ENCODE measurements around the gene NOTUM.
"Not testable (repeated sequence)": the region's sequence is repeated elsewhere in the genome, so short reads cannot be mapped to it uniquely, and the experiment has no call there.

The NOTUM gene

DNA sequence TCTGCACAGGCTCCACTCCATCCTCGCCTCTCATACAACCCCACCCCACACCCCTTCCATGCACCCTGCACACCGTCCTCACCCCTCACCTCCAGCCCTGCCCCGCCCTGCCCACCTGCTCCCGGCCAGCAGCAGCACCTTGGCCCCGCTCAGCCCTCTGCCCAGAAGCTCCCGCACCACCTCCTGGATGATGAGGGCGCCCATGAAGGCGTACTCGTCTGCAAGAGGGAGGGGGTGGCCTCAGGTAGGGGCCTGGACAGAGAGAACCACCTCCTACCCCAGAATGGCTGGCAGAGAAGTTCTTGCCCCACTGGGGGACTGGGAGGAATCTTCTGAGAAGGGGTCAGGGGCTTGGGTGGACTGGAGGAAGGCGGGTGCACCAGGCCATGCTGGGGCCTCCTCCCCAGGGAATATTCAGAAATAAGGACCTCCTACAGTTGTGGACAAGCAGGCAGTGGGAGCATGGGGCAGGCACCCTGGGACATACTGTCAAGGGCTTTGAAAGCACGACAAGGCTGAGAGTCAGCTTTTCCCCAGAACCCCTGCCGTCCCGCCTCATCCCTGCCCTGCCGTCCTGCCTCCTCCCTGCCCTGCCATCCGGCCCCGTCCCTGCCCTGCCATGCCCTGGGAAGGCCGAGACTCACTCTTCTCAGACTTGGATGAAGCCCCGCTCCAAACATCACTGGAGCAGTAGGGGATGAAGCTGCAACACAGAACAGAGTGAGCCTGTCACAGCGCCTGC, 3.1 kb downstream of the NOTUM start:
- no peak for DNase-seq (ENCODE audit: low read depth)

GRCh38 chr17:81956607-81957589, 4.1 kb downstream of the NOTUM start:
- no peak for DNase-seq (ENCODE audit: low read depth)

- DNase-seq (ENCODE audit: low read depth), result no peak
Observed at GRCh38 chr17:81955756-81956544, 5.0 kb downstream of the NOTUM start.

DNA sequence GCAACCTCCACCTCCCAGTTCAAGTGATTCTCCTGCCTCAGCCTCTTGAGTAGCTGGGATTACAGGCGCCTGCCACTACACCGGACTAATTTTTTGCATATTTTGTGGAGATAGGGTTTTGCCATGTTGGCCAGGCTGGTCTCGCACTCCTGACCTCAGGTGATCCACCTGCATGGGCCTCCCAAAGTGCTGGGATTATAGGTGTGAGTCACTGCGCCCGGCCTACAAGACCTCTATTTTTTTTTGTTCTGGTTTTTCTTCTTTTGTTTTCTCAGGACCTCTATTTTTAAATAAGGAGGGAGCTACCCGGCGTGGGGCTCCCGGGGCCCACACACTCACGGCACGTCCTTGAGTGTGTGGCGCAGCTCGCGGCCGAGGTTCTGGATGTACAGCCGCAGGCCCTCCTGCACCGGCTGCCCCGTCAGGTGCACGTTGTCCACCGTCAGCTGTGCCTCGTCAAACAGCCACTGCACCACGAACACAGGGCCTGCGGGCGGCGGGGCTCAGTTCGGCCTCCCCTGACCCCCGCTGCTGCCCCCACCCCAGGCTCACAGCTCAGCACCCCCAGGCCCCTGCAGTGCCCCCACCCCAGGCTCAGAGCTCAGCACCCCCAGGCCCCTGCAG, 5.8 kb downstream of the NOTUM start:
- DNase-seq (ENCODE audit: low read depth), result no peak

DNA sequence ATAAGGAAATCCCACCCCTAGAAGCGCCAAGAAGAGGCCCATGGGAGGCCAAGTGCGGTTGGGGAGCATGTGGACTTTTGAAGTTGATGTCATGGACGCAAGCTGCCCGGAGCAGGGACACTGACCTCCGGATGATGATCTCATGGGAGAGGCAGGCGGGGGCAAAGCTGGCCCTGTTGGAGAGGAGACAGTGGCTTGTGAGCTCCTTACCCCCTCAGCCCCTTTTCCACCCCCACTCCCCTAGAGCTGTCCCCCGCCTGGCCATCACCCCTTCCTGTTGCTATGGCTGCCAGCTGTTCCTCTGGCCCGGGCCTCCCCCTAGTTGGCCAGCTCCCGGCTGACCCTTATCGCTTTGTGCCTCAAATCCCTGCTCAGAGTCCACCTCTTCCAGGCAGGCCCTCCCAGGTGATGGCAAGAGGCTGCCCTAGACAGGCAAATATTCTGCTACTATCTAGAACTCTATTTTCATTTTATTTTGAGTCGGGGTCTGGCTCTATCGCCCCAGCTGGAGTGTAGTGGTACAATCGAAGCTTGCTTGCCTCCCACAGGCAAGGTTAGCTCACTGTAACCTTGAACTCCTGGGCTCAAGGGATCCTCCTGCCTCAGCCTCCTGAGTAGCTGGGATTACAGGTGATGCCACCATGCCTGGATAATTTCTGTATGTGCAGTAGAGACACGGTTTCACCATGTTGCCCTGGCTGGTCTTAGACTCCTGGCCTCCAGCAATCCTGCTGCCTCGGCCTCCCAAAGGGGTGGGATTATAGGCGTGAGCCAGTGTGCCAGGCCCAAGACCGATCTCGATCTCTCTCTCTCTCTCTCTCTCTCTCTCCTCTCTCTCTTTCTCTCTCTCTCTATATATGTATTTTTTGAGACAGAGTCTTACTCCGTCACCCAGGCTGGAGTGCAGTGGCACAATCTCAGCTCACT, 6.6 kb downstream of the NOTUM start:
- DNase-seq (ENCODE audit: low read depth), result no peak

DNA sequence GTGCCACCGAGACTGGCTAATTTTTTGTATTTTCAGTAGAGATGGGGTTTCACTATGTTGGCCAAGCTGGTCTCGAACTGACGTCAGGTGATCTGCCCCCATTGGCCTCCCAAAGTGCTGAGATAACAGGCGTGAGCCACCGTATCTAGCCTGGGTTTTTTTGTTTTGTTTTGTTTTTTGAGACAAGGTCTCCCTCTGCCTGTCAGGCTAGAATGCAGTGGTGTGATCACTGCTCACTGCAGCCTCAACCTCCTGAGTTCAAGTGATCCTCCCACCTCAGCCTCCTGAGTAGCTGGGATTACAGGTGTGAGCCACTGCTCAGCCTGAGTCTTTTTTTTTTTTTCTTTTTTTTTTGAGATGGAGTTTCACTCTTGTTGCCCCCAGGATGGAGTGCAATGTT, 7.5 kb downstream of the NOTUM start:
- not testable (repeated sequence) for DNase-seq (ENCODE audit: low read depth)

GRCh38 chr17:81952792-81953228, 8.2 kb downstream of the NOTUM start:
- DNase-seq (ENCODE audit: low read depth), result no peak

- no peak for DNase-seq (ENCODE audit: low read depth)
Observed at GRCh38 chr17:81951785-81952684, 9.0 kb downstream of the NOTUM start.

GRCh38 chr17:81950501-81950900, 10.5 kb downstream of the NOTUM start:
- no peak for DNase-seq (ENCODE audit: low read depth)

DNA sequence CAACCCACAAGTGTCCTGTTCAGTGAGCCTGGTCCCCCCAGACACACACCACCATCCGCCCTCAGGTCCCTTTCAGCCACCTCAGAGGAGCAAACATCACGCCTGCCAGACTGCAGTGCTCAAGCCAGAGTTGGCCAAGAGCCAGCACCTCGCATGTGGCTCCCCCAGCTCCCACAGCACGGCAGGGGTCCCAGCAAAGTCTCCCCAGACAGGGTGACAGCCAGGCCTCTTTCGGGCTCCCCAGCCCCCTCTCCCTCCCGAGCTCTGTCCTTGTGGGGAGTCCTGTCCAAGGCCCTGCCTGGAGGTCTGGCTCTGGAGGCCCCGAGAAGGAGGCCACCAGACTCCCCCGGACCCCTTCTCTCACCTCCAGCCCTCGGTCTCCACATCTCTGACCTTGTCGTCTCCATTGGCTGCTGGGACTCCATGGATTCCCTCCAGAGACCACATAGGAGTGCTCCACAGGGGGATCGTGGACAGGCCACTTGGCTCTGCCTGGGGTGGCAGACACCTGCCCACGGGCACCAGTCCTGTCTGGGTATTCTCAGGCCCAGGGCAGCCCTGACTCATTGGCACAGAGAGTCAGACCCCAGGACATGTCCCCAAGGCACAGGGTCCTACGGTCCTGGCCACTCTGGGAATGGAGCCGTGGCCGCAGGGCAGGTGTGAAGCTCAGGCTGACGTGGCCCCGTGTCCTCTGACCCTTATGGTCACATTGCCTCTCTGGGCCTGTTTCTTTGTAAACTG, 12.2 kb downstream of the NOTUM start:
- no peak for DNase-seq (ENCODE audit: low read depth)

DNA sequence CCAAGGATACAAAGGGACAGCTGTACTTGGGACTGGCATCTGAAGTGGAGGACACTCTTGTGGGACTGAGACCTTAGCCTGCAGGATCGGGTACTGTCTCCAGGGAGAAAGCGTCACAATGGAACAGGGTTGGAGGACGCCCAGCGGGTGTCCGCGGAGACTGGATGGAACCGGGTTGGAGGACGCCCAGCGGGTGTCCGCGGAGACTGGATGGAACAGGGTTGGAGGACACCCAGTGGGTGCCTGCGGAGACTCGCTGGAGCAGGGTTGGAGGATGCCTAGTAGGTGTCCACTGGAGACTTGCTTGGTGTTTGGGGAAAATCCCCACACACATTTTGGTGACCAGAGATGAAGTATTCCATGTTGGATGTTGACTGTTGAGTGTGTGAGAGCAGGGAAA, 13.8 kb downstream of the NOTUM start, which contains the start of gene MYADML2:
Gene MYADML2 (minus strand): TSS at position 45 of the 400 bp plus-strand sequence. CDS start 5,492 bp downstream, outside the sequence.
- DNase-seq (ENCODE audit: low read depth), result no peak

DNA sequence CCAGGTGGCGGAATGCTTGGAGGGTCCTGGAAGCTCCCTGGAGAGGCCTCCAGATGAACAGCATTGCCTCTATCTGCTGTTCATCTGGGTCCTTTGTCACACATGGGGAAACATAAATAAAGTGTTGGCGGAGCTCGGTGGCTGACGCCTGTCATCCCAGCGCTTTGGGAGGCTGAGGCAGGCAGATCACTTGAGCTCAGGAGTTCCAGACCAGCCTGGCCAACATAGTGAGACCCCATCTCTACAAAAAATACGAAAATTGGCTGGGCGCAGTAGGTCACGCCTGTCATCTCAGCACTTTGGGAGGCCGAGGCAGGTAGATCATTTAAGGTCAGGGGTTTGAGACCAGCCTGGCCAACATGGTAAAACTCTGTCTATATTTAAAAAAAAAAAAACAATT, 16.1 kb downstream of the NOTUM start:
- DNase-seq (ENCODE audit: low read depth), result no peak

- DNase-seq (ENCODE audit: low read depth), result no peak
Observed at GRCh38 chr17:81942167-81942553, 18.8 kb downstream of the NOTUM start.

DNA sequence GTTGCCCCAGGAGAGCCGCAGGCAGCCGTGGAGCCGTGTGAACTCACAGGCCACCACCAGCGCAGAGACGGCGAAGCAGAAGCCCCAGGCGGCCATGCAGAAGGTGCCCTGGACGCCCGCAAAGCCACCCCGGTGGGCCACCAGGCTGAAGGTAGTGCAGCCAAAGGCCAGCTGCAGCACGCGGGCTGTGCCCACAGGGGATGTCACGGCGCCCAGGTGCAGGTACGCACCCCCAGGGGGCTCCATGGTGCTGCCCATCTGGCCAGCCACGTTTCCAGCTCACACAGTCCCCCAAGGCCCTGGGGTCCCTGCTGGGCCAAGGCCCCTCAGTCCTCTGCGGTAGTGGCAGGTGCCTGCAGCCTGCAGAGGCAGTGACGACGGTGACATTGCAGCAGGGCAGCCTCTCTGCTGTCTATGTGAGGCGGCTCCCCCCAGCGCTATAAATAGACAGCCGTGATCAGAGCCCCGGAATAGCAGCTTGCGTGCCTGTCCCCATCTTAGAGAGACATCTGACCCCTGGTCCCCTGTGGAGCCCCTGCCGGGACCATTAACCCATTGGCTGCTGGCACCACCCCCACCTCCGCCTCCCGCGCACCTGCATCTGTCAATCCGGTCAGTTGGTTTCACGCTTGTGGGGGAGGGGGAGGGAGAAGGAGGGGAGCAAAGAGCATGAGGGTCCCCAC, 19.4 kb downstream of the NOTUM start:
- no peak for DNase-seq (ENCODE audit: low read depth)

DNA sequence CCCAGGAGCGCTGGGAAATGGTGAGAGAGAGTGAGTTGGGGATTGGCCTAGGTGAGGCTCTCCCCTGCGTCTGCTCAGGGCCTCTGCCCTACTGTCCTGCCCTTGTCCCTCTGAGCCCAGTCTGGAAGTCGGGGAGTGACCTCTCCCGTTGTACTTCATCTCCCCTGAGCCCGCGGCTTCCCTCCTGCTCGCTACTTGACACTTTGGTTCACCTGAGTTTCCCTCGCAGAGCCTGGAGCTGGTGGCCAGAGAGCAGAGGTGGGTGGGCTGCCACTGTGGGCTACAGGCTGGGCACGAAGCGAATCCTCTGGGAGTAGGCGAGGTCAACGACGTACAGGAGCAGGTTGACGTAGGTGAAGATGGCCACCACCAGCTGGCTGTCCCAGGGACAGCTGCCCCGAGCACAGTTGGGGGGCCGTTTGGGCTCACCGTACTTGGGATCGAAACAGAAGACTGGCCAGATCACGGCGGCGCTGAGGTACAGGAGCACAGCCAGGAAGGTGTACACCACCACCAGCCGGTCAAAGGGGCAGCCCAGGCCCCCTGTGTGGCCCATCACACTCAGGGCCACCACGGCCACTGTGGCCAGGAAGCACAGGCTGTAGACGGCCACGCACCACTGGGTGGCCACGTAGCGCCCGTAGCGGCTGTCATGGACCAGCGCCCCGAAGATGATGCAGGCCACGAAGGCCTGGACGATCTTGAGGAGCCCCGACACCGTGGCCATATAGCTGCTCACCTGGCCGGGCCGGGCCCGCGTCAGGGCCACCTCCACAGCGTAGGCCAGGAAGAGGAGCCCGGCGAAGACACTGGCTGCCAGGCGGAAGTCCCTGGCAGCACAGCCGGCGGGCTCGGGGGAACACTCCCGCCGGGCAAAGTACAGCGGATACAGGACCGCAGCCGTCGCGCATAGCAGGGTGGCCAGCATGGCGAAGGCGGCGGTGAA, 20.2 kb downstream of the NOTUM start:
- no peak for DNase-seq (ENCODE audit: low read depth)

DNA sequence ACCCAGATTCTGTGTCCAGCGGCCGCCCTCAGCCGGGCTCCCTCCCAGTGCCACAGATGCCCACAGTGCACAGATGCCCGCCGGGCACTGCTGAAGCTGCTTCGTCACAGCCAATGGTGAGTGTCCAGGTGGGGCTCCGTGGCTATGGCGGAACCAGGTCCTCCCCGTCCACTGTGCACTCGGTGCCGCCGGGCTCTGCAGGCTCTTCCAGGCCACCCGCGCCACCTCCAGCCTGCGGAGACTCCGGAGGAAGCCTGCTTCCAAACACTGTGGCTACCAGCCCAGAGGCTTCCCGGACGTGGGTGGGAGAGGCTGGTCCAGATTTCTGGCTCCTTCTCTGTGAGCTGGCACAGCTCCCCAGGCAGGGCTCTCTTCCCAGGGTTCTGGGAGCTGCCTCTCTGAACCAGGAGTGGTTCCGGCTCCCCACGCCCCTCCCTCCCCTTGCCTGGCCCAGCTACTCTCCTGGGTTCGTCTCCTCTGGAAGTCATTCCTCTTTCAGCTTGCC, 21.1 kb downstream of the NOTUM start:
- no peak for DNase-seq (ENCODE audit: low read depth)

DNA sequence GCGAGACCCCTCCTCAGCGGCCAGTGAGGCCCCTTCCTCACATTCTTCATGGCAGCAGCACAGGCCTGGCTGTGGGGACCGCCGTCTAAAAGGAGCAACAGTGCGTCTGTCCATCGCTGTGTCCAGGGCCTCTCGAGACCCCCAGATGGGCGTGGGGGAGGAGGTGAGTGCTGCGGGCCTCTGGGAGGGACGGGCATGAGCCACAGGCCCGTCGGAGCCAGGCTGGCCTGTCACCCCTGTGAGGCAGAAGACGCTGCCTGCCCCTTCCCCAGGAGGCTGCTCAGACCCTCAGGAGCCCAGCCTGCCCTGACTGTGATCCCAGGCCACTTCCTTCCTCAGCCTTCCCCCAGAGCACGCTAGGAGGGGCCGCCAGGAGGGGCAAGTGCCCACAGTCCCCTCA, 21.8 kb downstream of the NOTUM start:
- no peak for DNase-seq (ENCODE audit: low read depth)
